GM21423 (cell line): ENCODE results near the gene SCN1B.

Experiments
- ATAC-seq: cut with Tn5 transposase; IDR thresholded peaks from one replicate; pipeline ENCODE4 v1.9.1; 2021; ENCODE audit warnings: mild to moderate bottlenecking, moderate library complexity; ENCODE audit not compliant: unreplicated experiment

SCN1B gene

DNA sequence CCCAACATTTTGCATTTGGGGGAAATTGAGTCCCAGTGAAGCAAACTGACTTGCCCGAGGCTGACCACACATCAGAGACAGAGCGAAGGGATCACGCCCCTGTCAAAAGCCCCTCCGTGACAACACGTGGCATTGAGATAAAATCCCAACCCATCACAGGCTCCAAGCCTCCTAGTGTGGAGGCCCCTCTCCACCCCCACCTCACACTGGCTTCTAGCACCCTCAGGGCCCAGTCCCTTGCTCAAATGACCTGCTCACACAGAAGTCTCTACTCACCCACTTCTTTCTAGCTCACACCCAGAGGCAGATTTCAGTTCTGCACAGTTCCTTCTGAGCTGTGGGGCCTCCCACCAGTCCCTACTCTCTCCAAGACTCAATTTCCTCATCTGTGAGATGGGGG, 21.5 kb downstream of the SCN1B start:
- ATAC-seq: no peak

DNA sequence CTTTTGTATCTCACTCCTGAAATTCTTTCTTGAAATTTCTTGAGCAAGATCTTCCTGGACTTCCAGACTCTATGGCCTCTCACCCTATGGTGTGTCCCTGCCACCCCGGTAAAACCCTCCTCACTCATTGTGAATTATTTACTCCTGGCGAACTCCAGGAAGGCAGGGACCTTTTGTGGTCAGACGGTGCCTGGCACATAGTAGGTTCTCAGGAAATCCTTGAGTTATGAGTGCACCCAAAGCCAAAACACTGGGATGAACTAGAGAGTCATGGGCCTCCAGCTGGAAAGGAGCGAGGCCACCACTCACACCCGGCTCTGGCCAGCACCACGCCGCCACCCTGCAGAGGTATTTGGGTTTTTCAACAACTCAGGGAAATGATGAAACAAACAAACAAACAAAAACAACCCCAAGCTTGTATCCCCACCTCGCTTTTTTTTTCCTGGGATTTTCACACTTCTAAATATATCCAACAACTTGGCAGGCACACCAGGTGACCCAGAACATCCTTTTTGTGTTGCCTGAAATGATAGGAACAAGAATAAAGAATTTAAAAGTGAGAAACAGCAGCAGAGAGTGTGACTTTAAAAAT, 22.4 kb downstream of the SCN1B start:
- no peak for ATAC-seq

DNA sequence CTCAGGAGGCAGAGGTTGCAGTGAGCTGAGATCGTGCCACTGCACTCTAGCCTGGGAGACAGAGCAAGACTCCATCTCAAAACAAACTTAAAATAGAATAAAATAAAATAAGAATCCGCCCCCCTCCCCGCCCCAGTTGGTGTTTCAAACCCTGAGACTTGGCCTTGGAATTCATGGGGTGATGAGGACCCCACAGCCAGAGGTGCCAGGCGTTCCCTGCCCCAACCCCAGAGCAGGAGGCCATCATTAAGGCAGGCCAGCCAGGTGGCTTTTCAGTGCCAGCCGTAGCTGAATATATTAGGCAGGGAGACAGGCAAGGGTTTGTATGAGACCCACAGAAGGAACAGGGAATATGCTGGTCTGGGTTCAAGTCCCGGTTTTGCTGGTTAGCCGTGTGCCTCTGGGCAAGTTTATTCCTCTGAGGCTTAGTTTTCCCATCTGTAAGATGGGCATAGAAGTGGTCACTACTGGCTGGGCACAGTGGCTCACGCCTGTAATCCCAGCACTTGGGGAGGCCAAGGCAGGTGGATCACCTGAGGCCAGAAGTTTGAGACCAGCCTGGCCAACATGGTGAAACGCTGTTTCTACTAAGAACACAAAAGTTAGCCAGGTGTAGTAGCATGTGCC, 23.5 kb downstream of the SCN1B start:
- no peak for ATAC-seq

DNA sequence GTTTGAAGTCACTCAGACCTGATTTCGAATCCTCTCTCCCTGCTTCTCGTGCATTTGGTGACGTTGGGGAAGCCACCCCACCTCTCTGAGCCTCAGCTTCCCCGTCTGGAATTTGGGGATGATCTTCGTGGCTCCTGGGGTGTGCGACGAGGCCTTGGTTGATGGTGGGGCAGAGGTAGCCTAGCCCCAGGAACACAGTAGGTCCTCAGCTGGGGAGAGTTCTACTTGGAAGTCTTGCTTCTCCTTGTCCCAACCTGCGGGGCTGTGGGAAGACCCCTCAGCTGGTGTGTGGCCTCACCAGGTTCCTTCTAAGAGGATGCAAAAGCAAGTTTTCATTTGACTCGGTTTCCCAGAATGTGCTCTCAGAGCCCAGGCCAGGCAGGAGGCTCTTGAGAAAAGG, 24.4 kb downstream of the SCN1B start:
- ATAC-seq: no peak

DNA sequence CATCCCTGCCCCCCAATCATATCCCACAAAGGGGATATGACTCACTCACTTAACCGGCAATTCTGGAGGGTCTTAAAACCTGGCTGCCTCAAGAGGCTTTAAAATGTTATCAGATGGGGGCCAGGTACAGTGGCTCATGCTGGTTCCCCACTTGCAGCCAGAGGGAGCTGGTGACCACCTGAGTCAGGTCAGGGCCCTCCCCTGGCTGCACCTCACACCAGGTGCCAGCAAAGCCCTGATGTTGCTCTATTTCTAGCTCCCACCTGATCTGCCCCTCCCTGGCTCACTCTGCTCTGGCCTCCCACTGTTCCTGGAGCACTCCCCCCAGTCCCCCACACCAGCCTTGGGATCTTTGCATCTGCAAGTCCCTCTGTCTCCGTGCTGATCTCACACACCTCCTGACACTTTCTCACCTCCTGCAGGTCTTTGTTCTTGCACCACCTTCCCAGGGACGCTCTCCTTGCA, 25.5 kb downstream of the SCN1B start:
- no peak for ATAC-seq

DNA sequence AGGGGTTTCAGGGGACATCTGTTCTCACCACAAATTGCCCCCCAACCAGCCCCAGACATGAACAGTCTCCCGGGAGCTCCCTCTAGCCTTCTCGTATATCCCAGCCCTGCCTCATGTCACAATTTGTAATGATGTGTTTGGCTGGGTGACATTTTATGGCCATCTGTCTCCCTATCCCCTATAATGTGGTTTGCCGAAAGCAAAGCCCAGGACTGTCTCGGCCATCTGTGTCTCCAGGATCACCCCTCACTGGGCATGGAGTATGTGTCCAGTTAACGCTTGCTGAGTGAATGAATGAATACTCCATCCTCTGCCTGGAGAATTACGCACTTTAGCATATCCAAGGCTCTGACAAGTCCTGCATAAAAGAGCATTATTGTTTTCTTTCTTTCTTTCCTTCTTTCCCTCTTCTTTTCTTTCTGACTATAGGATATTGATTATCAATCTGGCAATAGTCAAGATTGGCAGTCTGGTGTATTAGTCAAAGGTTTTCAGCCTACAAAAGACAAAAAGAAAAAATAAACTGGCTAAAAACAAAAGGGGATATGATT, 26.3 kb downstream of the SCN1B start:
- no peak for ATAC-seq

DNA sequence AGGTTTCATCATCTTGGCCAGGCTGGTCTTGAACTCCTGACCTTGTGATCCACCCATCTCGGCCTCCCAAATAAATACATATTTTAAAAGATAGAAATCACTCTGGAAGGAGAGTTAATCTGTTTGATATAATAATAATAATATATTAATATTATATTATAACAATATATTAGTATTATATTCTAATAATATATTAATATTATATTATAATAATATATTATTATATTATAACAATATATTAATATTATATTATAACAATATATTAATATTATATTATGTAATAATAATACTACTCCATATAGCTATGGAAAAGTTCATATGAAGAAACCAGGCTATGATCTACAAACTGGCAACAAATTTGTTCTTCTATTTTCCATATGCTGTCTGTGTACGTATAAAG, 28.1 kb downstream of the SCN1B start:
- ATAC-seq: no peak

DNA sequence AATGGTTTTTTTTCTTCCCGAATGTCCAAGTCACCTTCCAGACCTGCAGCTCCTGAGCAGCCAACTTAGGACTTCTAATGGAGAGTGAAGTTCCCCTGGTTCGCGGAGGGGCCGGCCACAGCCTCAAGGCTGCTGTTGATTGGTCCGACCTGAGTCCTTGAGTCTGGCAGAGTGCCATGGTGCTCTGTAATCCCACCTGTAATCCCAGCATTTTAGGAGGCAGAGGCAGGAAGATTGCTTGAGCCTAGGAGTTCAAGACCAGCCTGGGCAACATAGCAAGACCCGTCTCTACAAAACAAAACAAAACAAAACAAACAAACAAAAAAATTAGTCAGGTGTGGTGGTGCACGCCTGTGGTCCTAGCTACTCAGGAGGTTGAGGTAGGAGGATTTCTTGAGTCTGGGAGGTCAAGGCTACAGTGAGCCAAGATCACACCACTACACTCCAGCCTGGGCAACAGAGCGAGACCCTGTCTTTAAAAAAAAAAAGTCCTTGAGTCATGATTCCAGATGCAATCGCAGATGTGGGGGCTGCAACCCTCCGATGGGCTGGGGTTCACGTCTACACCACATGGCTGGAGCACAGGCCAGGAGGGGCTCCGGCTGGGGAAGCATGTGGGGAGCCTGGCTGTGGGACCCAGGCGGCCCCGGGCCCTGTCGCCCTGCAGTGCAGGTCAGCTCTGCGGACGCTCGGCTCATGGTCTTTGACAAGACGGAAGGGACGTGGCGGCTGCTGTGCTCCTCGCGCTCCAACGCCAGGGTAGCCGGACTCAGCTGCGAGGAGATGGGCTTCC, 28.9 kb downstream of the SCN1B start:
- ATAC-seq: no peak

DNA sequence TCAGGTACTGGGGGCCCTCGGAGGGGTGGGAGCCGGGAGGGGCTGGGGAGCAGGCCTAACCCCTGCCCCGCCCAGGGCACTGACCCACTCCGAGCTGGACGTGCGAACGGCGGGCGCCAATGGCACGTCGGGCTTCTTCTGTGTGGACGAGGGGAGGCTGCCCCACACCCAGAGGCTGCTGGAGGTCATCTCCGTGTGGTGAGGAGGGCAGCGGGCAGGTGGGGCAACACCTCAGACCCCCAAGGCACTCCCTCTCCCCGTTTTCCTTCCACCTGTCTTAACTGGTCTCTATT, 29.5 kb downstream of the SCN1B start:
- ATAC-seq: no peak

DNA sequence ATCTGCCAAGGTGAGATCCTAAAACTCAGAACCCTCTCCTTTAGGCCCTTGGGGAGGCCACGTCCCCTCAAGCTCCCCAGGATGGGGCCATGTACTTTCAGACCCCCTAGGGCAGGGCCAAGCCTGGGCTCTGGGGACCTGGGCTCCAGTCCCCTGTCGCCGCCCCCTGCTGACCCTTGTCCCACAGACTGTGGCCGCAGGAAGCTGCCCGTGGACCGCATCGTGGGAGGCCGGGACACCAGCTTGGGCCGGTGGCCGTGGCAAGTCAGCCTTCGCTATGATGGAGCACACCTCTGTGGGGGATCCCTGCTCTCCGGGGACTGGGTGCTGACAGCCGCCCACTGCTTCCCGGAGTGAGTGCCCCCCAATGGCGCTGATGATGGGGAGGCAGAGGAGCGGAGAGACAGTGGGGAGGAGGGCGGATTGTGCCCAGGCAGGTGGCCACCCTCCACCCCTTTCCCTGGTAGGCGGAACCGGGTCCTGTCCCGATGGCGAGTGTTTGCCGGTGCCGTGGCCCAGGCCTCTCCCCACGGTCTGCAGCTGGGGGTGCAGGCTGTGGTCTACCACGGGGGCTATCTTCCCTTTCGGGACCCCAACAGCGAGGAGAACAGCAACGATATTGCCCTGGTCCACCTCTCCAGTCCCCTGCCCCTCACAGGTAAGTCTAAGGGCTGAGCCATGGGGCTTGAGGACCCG, 30.0 kb downstream of the SCN1B start:
- ATAC-seq: no peak

DNA sequence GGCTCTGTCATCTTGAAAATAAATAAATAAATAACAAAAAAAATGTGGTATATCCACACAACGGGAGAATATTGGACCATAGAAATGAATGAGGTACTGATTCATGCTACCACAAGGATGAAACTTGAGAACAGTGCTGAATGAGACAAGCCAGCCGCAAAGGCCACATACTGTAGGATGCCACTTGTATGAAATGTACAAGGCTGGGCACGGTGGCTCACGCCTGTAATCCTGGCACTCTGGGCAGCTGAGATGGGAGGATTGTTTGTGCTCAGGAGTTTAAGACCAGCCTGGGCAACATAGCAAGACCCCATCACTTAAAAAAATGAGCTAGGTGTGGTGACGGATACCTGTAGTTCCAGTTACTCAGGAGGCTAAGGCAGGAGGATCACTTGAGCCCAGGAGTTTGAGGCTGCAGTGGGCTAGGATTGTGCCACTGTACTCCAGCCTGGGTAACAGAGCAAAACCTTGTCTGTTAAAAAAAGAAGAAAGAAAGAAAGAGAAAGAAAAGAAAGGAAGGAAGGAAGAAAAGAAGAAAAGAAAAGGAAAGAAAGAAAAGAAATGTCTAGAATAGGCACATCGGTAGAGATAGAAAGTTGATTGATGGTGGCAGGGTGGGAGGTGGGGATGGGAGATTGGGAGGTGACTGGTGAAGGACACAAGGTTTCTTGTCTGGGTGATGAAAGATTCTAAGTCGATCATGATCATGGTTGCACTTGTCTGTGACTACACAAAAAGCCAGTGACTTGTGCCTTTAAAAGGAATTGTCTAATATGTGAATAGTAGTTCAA, 31.5 kb downstream of the SCN1B start:
- no peak for ATAC-seq

DNA sequence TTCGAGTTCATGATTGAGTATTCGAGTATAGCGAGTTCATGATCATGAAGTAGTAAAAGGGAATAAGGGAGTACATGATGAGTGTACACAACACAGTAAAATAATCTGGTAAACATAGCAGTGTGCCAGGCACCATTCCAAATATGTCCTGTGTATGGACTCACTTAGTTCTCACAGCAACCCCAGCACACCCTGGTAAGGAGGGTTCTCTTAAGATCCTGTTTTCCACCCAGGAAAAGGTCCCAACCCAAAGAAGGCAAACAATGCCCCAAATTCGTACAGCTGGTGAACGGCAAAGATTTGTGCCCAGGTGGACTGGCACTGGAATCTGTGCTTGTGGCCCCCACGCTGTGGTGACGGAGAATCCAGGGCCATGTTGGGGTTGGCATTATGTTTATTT, 32.7 kb downstream of the SCN1B start:
- no peak for ATAC-seq

DNA sequence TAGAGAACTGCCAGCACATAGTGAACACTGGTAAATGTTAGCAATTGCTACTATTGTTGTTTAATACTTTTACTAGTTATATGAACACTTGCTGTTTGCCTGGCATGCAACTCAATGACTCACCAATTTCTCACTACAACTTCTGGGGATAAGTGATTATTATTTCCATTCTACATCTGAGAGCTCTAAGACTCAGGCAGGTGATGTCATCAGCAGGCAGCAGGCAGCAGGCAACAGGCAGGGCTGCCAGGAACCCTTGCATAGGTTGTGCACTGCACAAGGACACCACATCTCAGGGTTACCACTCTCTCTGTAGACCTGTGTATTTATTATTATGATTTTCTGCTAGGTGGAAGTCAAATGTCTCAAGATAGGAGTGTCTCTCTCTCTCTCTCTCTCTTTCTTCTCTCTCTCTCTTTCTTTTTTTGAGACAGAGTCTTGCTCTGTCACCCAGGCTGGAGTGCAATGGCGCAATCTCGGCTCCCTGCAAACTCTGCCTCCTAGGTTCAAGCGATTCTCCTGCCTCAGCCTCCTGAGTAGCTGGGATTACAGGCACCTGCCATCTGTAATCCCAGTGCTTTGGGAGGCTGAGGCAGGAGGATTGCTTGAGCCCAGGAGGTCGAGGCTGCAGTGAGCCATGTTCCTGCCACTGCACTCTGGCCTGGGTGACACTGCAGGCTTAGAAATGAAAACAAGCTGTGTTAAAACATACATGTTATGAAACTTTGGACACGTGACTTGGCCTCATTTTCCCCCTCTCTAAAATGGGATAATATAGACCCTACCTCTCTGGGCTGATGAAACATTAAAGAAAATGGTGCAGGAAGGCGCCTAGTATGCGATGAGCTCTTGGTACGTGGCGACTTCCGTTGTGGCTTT, 33.9 kb downstream of the SCN1B start:
- ATAC-seq: no peak

DNA sequence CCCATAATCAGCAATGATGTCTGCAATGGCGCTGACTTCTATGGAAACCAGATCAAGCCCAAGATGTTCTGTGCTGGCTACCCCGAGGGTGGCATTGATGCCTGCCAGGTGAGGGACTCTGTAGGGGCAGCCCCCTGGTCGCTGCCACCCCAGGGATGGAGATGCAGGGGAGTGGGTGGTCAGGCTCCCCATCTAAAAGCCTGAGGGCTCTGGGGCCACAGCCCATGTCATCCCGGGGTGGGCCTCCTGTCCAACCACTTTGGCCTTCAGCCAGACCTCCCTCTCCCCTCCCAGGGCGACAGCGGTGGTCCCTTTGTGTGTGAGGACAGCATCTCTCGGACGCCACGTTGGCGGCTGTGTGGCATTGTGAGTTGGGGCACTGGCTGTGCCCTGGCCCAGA, 35.3 kb downstream of the SCN1B start:
- ATAC-seq: no peak

DNA sequence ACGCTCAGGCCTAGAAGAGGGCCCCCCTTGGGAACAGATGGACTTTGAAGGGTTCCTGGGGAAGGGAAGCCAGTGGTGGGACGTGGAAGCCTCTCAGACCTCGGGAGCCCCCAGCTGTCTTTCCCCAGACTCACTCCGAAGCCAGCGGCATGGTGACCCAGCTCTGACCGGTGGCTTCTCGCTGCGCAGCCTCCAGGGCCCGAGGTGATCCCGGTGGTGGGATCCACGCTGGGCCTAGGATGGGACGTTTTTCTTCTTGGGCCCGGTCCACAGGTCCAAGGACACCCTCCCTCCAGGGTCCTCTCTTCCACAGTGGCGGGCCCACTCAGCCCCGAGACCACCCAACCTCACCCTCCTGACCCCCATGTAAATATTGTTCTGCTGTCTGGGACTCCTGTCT, 35.9 kb downstream of the SCN1B start:
- ATAC-seq: no peak

DNA sequence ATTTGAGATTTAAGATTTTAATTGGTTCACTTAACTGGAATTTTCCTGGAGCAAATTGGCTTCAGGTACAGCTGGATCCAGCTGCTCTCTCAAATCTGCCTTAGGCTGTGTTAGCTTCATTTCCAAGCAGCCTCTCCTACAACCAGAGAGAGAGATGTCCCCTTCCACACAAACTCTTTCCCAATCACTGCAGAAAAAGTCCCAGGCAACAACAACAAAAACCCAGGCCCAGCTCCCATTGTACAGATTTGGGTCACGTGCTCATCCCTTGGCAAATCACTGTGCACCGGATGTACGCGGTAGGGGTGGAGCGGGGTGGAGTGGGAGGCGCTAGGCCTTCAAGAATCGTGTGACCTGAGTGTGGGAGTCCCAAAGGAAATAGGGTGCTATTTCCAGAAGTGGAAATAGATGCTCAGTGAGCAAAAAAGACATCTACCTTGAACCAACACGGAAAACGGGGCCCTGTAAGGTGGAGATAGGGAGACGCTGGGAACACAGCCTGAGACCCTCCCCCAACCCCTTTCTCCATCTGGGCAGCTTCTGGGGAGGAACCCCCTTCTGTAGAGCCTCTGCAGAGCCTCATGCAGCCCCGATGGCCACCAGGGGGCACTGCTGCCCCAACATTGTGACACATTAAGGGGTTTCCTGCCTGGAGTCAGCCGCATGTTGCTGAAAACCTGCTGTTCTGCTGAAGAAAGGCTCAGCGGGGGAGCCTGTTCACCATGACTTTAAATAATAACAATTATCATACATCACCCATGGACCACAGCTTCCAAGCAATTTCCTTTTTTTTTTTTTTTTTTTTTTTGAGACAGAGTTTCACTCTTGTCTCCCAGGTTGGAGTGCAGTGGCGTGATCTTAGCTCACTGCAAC, 36.7 kb downstream of the SCN1B start:
- peak; percentile 73 for ATAC-seq

DNA sequence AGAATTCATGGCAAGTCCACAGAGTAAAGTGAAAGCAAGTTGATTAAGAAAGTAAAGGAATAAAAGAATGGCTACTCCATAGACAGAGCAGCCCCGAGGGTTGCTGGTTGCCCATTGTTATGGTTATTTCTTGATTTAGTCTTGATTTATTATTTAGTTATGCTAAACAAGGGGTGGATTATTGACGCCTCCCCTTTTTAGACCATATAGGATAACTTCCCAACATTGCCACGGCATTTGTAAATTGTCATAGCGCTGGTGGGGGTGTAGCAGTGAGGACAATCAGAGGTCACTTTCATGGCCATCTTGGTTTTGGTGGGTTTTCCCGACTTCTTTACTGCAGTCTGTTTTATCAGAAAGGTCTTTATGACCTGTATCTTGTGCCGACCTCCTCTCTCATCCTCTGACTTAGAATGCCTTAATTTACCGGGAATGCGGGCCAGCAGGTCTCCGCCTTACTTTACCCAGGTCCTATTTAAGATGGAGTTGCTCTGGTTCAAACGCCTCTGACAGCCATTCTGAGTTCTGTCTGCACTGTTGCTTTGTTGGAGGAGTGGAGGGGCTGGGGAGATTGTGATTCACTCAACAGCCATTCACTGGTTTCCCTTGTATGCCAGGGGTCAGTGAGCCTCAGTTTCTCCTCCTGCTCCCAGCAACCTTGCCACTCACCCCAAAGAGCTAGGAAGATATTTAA, 38.8 kb downstream of the SCN1B start:
- ATAC-seq: no peak

DNA sequence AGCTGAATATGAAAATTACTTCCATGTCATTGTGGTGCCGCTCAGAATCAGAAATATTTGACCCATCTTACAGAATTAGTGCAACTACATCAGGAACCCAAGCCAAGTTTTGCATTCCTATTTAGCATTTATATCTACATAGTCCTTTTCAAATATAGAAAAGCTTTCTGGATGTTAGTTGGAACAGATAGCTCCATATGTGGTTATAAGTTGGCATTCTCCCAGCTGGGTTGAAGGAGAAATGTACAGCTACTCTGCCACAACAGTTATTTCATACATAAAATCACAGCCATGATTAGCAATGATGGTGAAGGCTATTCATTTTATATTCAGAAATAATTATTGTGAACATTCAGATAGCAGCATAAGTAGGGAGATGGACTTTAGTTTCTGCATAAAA, 39.4 kb downstream of the SCN1B start:
- ATAC-seq: no peak
